Epithelial cell of proximal tubule (primary cell): ENCODE measurements around the gene ACE. TPM values are rescaled to one million over a fixed set of nuclear protein-coding genes. Genes with fewer than 3 reads are reported as not detected.

ENCODE experiments used
- DNase-seq: peaks from one replicate; pipeline ENCODE4 v3.0.0-alpha.2; 2011; ENCODE audit warnings: low read depth
- H3K4me3 ChIP-seq: 2 replicates; pipeline ENCODE4 v1.5.1; 2011; ENCODE audit warnings: low read depth, mild to moderate bottlenecking, low read length
- CTCF ChIP-seq: conservative IDR thresholded peaks from 2 replicates; pipeline ENCODE4 v1.5.1; 2012; ENCODE audit warnings: low read depth, mild to moderate bottlenecking, low read length
- total RNA-seq: library from RNA; depleted of rRNA; stranded (reverse); fragments of >200 nt; gene quantifications from 2 replicates; pipeline ENCODE4 v1.2.3, GENCODE V29; 2015

The ACE gene
- total RNA-seq, 1 donor from 2014 or later = 1.3 TPM

DNA sequence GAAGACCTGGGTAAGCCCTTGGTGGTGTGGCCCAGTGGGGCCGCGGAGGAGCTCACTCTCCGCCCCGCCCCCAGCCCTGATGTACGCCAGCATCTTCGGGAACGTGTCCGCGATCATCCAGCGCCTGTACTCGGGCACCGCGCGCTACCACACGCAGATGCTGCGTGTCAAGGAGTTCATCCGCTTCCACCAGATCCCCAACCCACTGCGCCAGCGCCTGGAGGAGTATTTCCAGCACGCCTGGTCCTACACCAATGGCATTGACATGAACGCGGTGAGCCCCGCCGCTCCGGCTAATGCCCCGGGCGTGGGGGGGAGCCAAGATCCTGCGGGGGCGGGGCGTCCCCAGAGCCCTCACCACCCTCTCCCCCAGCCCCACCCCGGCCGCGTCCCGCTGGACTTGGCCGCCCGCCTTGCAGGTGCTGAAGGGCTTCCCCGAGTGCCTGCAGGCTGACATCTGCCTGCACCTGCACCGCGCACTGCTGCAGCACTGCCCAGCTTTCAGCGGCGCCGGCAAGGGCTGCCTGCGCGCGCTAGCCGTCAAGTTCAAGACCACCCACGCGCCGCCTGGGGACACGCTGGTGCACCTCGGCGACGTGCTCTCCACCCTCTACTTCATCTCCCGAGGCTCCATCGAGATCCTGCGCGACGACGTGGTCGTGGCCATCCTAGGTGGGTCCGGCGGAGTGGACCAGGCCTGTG, 61.3 kb downstream of the ACE start:
- no peak for DNase-seq
- no peak overlapping the region for H3K4me3 ChIP-seq
- TF ChIP-seq CTCF = no peak

DNA sequence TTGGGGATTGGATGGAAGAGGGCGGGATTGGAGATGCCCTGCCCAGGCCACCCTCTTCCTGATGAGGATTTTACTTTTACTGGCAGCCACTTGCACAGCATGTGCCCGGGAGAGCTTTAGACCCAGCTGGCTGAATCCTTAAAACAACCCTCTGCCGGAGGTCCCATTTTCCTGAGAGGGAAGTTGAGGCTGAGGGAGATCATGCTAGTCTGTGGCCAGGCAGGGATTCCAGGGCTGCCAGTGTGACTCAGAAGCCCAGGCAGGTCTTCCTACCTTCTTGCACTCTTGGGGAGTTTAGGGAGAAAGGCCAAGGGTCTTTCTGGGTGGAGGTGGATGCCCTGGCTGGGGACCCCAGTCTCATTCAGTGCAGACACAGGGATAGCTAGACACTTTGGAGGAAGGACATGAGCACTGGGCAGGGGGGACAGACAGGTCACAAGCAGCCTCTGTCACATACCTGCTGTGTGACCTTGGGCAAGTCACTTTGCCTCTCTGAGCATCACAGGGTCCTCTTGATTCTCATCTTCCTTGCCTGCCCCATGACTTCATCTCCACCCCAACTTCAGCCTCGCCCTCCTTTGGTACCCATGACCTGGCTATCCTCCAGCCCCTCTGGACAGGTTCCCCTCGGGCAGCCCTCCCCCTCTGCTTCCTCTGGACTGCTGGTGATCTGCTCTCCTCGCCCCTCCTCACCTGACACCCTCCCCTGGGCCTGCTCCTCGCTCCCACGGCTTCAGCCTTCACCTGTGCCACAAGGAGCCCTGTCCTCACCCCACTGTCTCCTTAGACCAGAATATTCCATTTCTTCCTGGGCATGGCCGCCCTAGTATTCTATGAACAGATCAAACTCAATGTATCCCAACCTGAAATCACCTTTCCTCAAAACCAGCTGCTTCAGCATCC, 62.1 kb downstream of the ACE start:
- no peak overlapping the region for H3K4me3 ChIP-seq
- TF ChIP-seq CTCF = no peak
- no peak for DNase-seq

DNA sequence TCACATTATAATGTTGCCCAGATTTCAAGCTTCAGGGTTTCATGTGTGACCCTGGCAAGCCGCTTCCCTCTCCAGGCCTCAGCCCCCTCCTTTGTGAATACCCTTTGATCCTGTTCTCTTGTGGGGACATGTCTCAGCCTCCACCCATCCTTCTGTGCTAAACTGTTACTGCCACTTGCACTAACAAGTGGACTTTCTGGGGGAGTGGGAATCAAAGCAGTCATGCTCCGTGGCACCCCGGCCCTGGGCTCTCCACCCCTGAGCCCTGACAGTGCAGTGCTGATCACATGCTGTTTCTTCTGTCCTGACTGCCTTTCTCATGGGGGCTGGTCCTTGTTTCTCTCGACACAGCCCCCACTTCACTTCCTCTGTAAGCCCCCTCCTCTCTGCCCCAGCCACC, 63.7 kb downstream of the ACE start:
- no peak for TF ChIP-seq CTCF
- DNase-seq = no peak
- H3K4me3 ChIP-seq = no peak overlapping the region

DNA sequence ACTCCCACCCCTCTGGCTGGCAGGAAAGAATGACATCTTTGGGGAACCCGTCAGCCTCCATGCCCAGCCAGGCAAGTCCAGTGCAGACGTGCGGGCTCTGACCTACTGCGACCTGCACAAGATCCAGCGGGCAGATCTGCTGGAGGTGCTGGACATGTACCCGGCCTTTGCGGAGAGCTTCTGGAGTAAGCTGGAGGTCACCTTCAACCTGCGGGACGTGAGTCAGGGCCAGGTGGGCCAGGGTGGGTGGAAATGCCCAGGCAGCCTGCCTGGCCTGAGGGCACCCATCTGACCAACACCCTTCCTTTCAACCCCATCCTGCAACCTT, 65.3 kb downstream of the ACE start:
- TF ChIP-seq CTCF = no peak
- no peak for DNase-seq
- H3K4me3 ChIP-seq = no peak overlapping the region

DNA sequence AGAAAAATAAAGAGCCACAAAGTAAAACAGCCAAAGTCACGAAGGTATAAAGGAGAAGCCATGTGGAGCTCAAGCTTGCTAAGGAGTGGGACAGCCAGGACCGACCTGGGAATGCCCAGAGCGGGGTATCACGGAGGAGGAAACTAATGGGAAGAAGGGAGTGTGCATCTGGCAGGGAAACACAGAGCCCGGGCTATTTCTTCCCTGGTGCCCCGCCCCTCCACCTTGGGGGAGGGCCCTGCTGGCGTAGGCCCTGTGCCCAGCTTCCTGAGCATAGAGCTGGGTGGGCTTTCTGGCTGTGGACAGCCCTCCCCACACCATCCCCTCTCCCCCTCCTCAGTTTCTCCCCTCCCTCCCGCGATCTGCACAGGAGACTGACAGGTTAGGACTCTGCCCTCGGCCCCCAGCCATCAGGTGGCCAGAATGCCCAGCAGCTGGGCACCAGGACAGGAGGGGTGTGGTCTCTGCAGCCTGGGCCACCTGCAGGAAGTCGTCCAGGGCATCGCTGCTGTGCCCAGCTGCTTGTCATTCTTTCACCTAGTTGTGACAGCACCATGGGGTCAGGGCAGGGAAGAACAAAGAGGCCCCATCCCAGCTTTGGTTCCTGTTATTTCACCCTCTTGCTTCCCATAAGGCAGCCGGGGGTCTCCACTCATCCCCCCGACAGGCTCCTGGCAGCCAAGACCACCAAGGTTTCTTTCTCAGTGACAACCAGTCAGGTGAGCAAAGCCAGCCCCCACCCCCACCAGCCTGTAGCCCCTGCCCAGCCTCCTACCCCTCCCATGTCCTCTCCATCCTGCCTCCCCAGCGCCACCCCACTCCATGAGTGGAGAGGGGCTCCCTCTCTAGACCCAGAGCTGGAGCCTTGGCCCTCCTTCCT, 66.3 kb downstream of the ACE start:
- no peak for TF ChIP-seq CTCF
- no peak for DNase-seq
- H3K4me3 ChIP-seq = no peak overlapping the region

DNA sequence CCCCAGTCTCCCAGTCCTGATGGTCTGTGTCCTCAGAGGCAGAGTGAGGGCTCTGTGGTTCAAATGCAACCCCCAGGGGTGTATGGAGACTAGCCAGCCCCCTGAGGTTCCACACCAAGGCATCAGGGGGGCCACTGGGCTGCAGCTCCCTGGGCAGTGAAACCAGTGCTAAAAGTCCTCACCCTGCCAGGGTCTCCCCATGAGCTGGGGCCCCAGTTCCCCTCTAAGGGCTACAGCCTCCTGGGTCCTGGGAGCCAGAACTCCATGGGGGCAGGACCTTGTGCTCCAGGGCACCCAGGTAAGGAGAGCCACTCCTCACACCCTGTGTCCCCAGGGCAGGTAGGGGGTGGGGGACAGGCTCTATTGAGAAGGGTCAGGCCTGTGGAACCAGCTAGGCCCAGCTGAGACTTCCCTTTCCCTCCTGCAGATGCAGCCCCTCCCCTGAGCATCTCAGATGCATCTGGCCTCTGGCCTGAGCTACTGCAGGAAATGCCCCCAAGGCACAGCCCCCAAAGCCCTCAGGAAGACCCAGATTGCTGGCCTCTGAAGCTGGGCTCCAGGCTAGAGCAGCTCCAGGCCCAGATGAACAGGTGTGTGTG, 67.1 kb downstream of the ACE start:
- no peak overlapping the region for H3K4me3 ChIP-seq
- no peak for DNase-seq
- TF ChIP-seq CTCF = no peak
